ENCODE data around the gene IL17RE.

DNA sequence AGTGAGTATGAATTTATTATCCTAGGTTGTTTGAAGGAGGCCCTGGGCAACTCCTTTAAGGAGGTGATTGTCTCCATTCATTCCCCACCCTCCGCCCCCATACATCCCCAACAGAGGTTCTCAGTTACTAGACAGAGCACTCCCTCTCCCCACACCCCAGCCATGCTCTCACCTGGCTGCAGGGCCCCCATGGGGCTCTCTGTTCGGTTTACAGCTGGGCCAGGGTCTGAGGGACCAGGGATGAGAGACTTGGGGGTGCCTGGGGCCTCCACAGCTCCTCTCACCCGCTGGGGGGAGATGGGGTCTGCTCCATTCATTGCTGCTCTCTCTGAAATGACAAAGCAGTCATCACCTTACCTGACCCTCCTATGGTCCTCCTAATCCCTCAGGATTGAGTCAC is 45.9 kb downstream of the IL17RE start:
- TF ChIP-seq POLR2AphosphoS5 (IDR thresholded peaks at IDR 0.05; ENCODE audit: borderline replicate concordance, low read depth, low read length) (no peak), EZH2 (IDR thresholded peaks at IDR 0.05) (no peak)

Measured in SK-N-MC (cell line).